HAP-1 (cell line): Measurements from ENCODE around the gene TH.
A peak's percentile ranks its signal among the peaks of the same experiment; 100 is the strongest.
"Not testable (repeated sequence)": the region's sequence is repeated elsewhere in the genome, so short reads cannot be mapped to it uniquely, and the experiment has no call there.

Experiments
- DNase-seq, 2 experiments: peaks; one replicate each; pipeline ENCODE4 v3.0.0-alpha.2; 2016 to 2020; ENCODE audit warnings: low spot score in 2 of 2
- H3K27me3 ChIP-seq: fragments of 250-450 bp; sonication (Bioruptor Pico); 2 replicates; pipeline ENCODE4 v1.5.1; 2020; ENCODE audit warnings: low read depth, mild to moderate bottlenecking, moderate library complexity
- H3K36me3 ChIP-seq: fragments of 250-450 bp; sonication (Bioruptor Pico); replicated peaks from 2 replicates; pipeline ENCODE4 v1.5.1; 2020; ENCODE audit warnings: mild to moderate bottlenecking
- H3K4me1 ChIP-seq: fragments of 250-450 bp; sonication (Bioruptor Pico); 2 replicates; pipeline ENCODE4 v1.5.1; 2020; ENCODE audit warnings: mild to moderate bottlenecking
- H3K4me3 ChIP-seq: fragments of 250-450 bp; sonication (Bioruptor Pico); 2 replicates; pipeline ENCODE4 v1.5.1; 2020; ENCODE audit warnings: mild to moderate bottlenecking, moderate library complexity
- H3K9me3 ChIP-seq: fragments of 250-450 bp; sonication (Bioruptor Pico); 2 replicates; pipeline ENCODE4 v1.5.1; 2020; ENCODE audit warnings: mild to moderate bottlenecking, moderate library complexity
- in situ Hi-C: fragments of 300-500 bp; cut with MboI; formaldehyde crosslinking; loops from 3 replicates; pipeline ENCODE4 v1.14.3; 2020; ENCODE audit warnings: low sequenced_read_pairs, inconsistent platforms, mixed read lengths

The TH gene

GRCh38 chr11:2194877-2195755, 23.5 kb upstream of the TH start:
- H3K4me1 ChIP-seq, result no peaks in the 10 kb centered on the region
- no peaks in the 10 kb centered on the region for H3K9me3 ChIP-seq
- no peak overlapping the region for H3K4me3 ChIP-seq
- peak; percentile 5 to 79 for DNase-seq
- no peaks in the 10 kb centered on the region for H3K36me3 ChIP-seq
- no peaks in the 10 kb centered on the region for H3K27me3 ChIP-seq
- in situ Hi-C loops, result loop anchor here (25.0 kb wide), 1 partner anchor 692 kb away; the partner anchor contains the start of gene CDKN1C

- H3K9me3 ChIP-seq, H3K27me3 ChIP-seq, H3K4me1 ChIP-seq, H3K4me3 ChIP-seq, H3K36me3 ChIP-seq, DNase-seq: not testable (repeated sequence)
- in situ Hi-C loops, result loop anchor here (25.0 kb wide), 1 partner anchor 693 kb away; the partner anchor contains the start of gene CDKN1C
Observed at GRCh38 chr11:2193888-2194595, 22.4 kb upstream of the TH start.

- no peaks in the 10 kb centered on the region for H3K9me3 ChIP-seq
- no peak overlapping the region for H3K4me3 ChIP-seq
- in situ Hi-C loops, result loop anchor here (25.0 kb wide), 1 partner anchor 694 kb away; the partner anchor contains the start of gene CDKN1C
- no peaks in the 10 kb centered on the region for H3K36me3 ChIP-seq
- no peaks in the 10 kb centered on the region for H3K27me3 ChIP-seq
- no peak for DNase-seq
- H3K4me1 ChIP-seq, result no peaks in the 10 kb centered on the region
Observed at GRCh38 chr11:2193099-2193887, 21.7 kb upstream of the TH start.

- no peaks in the 10 kb centered on the region for H3K36me3 ChIP-seq
- no peaks in the 10 kb centered on the region for H3K9me3 ChIP-seq
- DNase-seq, result no peak
- in situ Hi-C loops, result loop anchor here (25.0 kb wide), 1 partner anchor 695 kb away; the partner anchor contains the start of gene CDKN1C
- H3K27me3 ChIP-seq, result no peaks in the 10 kb centered on the region
- H3K4me3 ChIP-seq, result no peak overlapping the region
- H3K4me1 ChIP-seq, result no peaks in the 10 kb centered on the region
Observed at GRCh38 chr11:2192435-2192834, 20.8 kb upstream of the TH start.

- Histone ChIP-seq H3K36me3 (no peaks in the 10 kb centered on the region), H3K4me3 (no peak overlapping the region), H3K9me3 (no peaks in the 10 kb centered on the region), H3K27me3 (no peaks in the 10 kb centered on the region), H3K4me1 (no peaks in the 10 kb centered on the region)
- in situ Hi-C loops, result loop anchor here (25.0 kb wide), 1 partner anchor 695 kb away; the partner anchor contains the start of gene CDKN1C
- no peak for DNase-seq
Observed at GRCh38 chr11:2191883-2192282, 20.3 kb upstream of the TH start.

- in situ Hi-C loops, result loop anchor here (25.0 kb wide), 1 partner anchor 696 kb away; the partner anchor contains the start of gene CDKN1C
- H3K27me3 ChIP-seq, result peaks cover under 1% of the 10 kb centered on the region; the same call in 1 of the 2 replicates
- H3K9me3 ChIP-seq, result no peaks in the 10 kb centered on the region
- no peaks in the 10 kb centered on the region for H3K4me1 ChIP-seq
- peak in 1 of 2 experiments; percentile 35 for DNase-seq
- no peak overlapping the region for H3K4me3 ChIP-seq
- no peaks in the 10 kb centered on the region for H3K36me3 ChIP-seq
Observed at GRCh38 chr11:2190657-2191471, 19.2 kb upstream of the TH start.

GRCh38 chr11:2189938-2190656, 18.5 kb upstream of the TH start:
- Histone ChIP-seq H3K4me3 (no peak overlapping the region), H3K36me3 (no peaks in the 10 kb centered on the region), H3K4me1 (no peaks in the 10 kb centered on the region), H3K27me3 (peaks cover 8% of the 10 kb centered on the region; the same call in 1 of the 2 replicates), H3K9me3 (no peaks in the 10 kb centered on the region)
- no peak for DNase-seq
- in situ Hi-C loops, result loop anchor here (5.0 to 25.0 kb wide), 2 partner anchors 227 to 697 kb away; partner anchors contain the start of gene CDKN1C

GRCh38 chr11:2188745-2189144, 17.1 kb upstream of the TH start:
- H3K36me3 ChIP-seq, result no peaks in the 10 kb centered on the region
- in situ Hi-C loops, result loop anchor here (5.0 to 25.0 kb wide), 2 partner anchors 229 to 699 kb away; partner anchors contain the start of gene CDKN1C
- H3K4me1 ChIP-seq, result no peaks in the 10 kb centered on the region
- DNase-seq, result no peak
- H3K27me3 ChIP-seq, result peaks cover 10% of the 10 kb centered on the region
- no peak overlapping the region for H3K4me3 ChIP-seq
- no peaks in the 10 kb centered on the region for H3K9me3 ChIP-seq

GRCh38 chr11:2187280-2187707, 15.7 kb upstream of the TH start:
- DNase-seq, result no peak
- Histone ChIP-seq H3K9me3 (no peaks in the 10 kb centered on the region), H3K4me1 (no peaks in the 10 kb centered on the region), H3K4me3 (no peak overlapping the region), H3K27me3 (peaks cover 13% of the 10 kb centered on the region), H3K36me3 (no peaks in the 10 kb centered on the region)
- in situ Hi-C loops, result loop anchor here (5.0 to 25.0 kb wide), 2 partner anchors 230 to 700 kb away; partner anchors contain the start of gene CDKN1C

- DNase-seq, result peak; percentile 13 to 60
- Histone ChIP-seq H3K4me1 (no peaks in the 10 kb centered on the region), H3K36me3 (no peaks in the 10 kb centered on the region), H3K9me3 (no peaks in the 10 kb centered on the region), H3K4me3 (no peak overlapping the region), H3K27me3 (peaks cover 13% of the 10 kb centered on the region)
- in situ Hi-C loops, result loop anchor here (5.0 to 25.0 kb wide), 2 partner anchors 231 to 701 kb away; partner anchors contain the start of gene CDKN1C
Observed at GRCh38 chr11:2186669-2187279, 15.2 kb upstream of the TH start.

GRCh38 chr11:2185324-2186085, 13.9 kb upstream of the TH start:
- no peaks in the 10 kb centered on the region for H3K36me3 ChIP-seq
- no peak overlapping the region for H3K4me3 ChIP-seq
- no peaks in the 10 kb centered on the region for H3K9me3 ChIP-seq
- no peaks in the 10 kb centered on the region for H3K4me1 ChIP-seq
- DNase-seq, result no peak
- H3K27me3 ChIP-seq, result peaks cover 13% of the 10 kb centered on the region
- in situ Hi-C loops, result loop anchor here (5.0 to 25.0 kb wide), 2 partner anchors 232 to 702 kb away; partner anchors contain the start of gene CDKN1C
